Measurements from ENCODE around the gene RIOX2.

- no peak for TF ChIP-seq CTCF (conservative IDR thresholded peaks at IDR 0.05; ENCODE audit: low read length)
- no peak for TF ChIP-seq EZH2phosphoT487 (IDR thresholded peaks at IDR 0.05; ENCODE audit: borderline replicate concordance)
These were observed 38.1 kb upstream of the RIOX2 start for GRCh38 chr3:98010194-98010882.

All from Loucy (cell line).